Measurements from ENCODE around the gene GPR12.
A peak's percentile ranks its signal among the peaks of the same experiment; 100 is the strongest.

The GPR12 gene

GRCh38 chr13:26707122-26708006 lies 53.2 kb downstream of the GPR12 start:
- no peaks in the 10 kb centered on the region for H3K4me1 ChIP-seq (ENCODE audit: control insufficient read depth, low read length)
- no peaks in the 10 kb centered on the region for H3K9me2 ChIP-seq (replicated peaks; ENCODE audit: control insufficient read depth, low read length)
- H4K20me1 ChIP-seq (ENCODE audit: control insufficient read depth, insufficient read depth, low read depth, low read length) = no peaks in the 10 kb centered on the region
- TF ChIP-seq EZH2phosphoT487 (IDR thresholded peaks at IDR 0.05; ENCODE audit: borderline replicate concordance, low read length) = no peak
- peak; percentile 57 for TF ChIP-seq CTCF (IDR thresholded peaks at IDR 0.05; ENCODE audit: low read depth, low read length, poor library complexity, severe bottlenecking)
- H3K4me2 ChIP-seq (ENCODE audit: low read length) = no peak overlapping the region
- no peaks in the 10 kb centered on the region for H3K9me3 ChIP-seq (ENCODE audit: control insufficient read depth, insufficient read depth, low read length)
- no peak overlapping the region for H3K4me3 ChIP-seq (ENCODE audit: low read length)
- H3K36me3 ChIP-seq (ENCODE audit: control insufficient read depth, low read length) = no peaks in the 10 kb centered on the region
- H3K79me2 ChIP-seq (ENCODE audit: control insufficient read depth, low read length) = no peaks in the 10 kb centered on the region
- H3F3A ChIP-seq (ENCODE audit: control insufficient read depth, insufficient read depth) = no peaks in the 10 kb centered on the region
- H3K27me3 ChIP-seq (ENCODE audit: control insufficient read depth, low read length) = peaks cover 8% of the 10 kb centered on the region; the same call in 1 of the 2 replicates
- H3K27ac ChIP-seq (ENCODE audit: low read depth, low read length) = no peak overlapping the region

GRCh38 chr13:26706381-26706780 lies 54.2 kb downstream of the GPR12 start:
- peaks cover 8% of the 10 kb centered on the region; the same call in 1 of the 2 replicates for H3K27me3 ChIP-seq (ENCODE audit: control insufficient read depth, low read length)
- no peaks in the 10 kb centered on the region for H4K20me1 ChIP-seq (ENCODE audit: control insufficient read depth, insufficient read depth, low read depth, low read length)
- no peak for TF ChIP-seq CTCF (IDR thresholded peaks at IDR 0.05; ENCODE audit: low read depth, low read length, poor library complexity, severe bottlenecking)
- TF ChIP-seq EZH2phosphoT487 (IDR thresholded peaks at IDR 0.05; ENCODE audit: borderline replicate concordance, low read length) = no peak
- H3K9me3 ChIP-seq (ENCODE audit: control insufficient read depth, insufficient read depth, low read length) = no peaks in the 10 kb centered on the region
- no peaks in the 10 kb centered on the region for H3K4me1 ChIP-seq (ENCODE audit: control insufficient read depth, low read length)
- H3F3A ChIP-seq (ENCODE audit: control insufficient read depth, insufficient read depth) = no peaks in the 10 kb centered on the region
- no peak overlapping the region for H3K4me3 ChIP-seq (ENCODE audit: low read length)
- no peaks in the 10 kb centered on the region for H3K9me2 ChIP-seq (replicated peaks; ENCODE audit: control insufficient read depth, low read length)
- no peaks in the 10 kb centered on the region for H3K36me3 ChIP-seq (ENCODE audit: control insufficient read depth, low read length)
- H3K27ac ChIP-seq (ENCODE audit: low read depth, low read length) = no peak overlapping the region
- H3K79me2 ChIP-seq (ENCODE audit: control insufficient read depth, low read length) = no peaks in the 10 kb centered on the region
- H3K4me2 ChIP-seq (ENCODE audit: low read length) = no peak overlapping the region

GRCh38 chr13:26705536-26705935 lies 55.0 kb downstream of the GPR12 start:
- TF ChIP-seq CTCF (IDR thresholded peaks at IDR 0.05; ENCODE audit: low read depth, low read length, poor library complexity, severe bottlenecking) (no peak), EZH2phosphoT487 (IDR thresholded peaks at IDR 0.05; ENCODE audit: borderline replicate concordance, low read length) (no peak)
- no peaks in the 10 kb centered on the region for H3K79me2 ChIP-seq (ENCODE audit: control insufficient read depth, low read length)
- H3K27ac ChIP-seq (ENCODE audit: low read depth, low read length) = no peak overlapping the region
- H3K36me3 ChIP-seq (ENCODE audit: control insufficient read depth, low read length) = no peaks in the 10 kb centered on the region
- H3K9me3 ChIP-seq (ENCODE audit: control insufficient read depth, insufficient read depth, low read length) = no peaks in the 10 kb centered on the region
- no peaks in the 10 kb centered on the region for H3F3A ChIP-seq (ENCODE audit: control insufficient read depth, insufficient read depth)
- no peaks in the 10 kb centered on the region for H4K20me1 ChIP-seq (ENCODE audit: control insufficient read depth, insufficient read depth, low read depth, low read length)
- no peak overlapping the region for H3K4me2 ChIP-seq (ENCODE audit: low read length)
- no peaks in the 10 kb centered on the region for H3K9me2 ChIP-seq (replicated peaks; ENCODE audit: control insufficient read depth, low read length)
- H3K4me1 ChIP-seq (ENCODE audit: control insufficient read depth, low read length) = no peaks in the 10 kb centered on the region
- H3K27me3 ChIP-seq (ENCODE audit: control insufficient read depth, low read length) = peaks cover 8% of the 10 kb centered on the region; the same call in 1 of the 2 replicates
- no peak overlapping the region for H3K4me3 ChIP-seq (ENCODE audit: low read length)

Measured in DOHH2 (cell line).